ENCODE measurements around the gene FAM3A. TPM values are rescaled to one million over a fixed set of nuclear protein-coding genes. Genes with fewer than 3 reads are reported as not detected.

Gene FAM3A
- total RNA-seq, 4 donors from 2014 or later, result 30.5 to 50.8 (median 40.9) TPM

DNA sequence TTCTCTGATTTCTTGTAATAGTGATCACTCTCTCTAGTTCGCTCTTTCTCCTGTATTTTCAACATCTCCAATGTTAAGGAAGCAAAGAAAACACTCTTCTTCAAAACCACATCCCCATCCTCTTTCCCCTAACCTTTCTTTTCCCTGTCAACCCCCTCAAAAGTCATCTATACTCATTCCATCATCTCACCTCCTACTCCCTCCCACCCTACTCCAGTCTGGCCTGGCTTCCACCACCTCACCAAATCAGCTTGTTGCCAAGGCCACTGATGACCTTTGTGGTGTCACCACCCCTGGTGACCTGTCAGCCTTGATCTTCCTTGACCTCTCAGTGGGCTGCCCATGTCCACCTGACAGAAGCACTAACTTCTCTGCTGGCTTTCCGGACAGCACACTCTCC lies 2.3 kb downstream of the FAM3A start:
- intact Hi-C loops (cut with DNase I), result no loop called here
- no peaks in the 10 kb centered on the region for H3K9me3 ChIP-seq
- WGBS, 2 donors, result 68 to 92% methylated on average over 2 of the region's 2 CpGs
- H3K4me3 ChIP-seq, result no peak overlapping the region
- no peak for DNase-seq
- peaks cover 0 to 38% (median 0%) of the 10 kb centered on the region in 3 donors for H3K36me3 ChIP-seq
- H3K4me1 ChIP-seq, result peaks cover 4 to 28% (median 5%) of the 10 kb centered on the region in 3 donors
- TF ChIP-seq CTCF (IDR thresholded peaks at IDR 0.05) (no peak), POLR2A (IDR thresholded peaks at IDR 0.05) (no peak)
- no peak overlapping the region for H3K27ac ChIP-seq
- H3K27me3 ChIP-seq, result no peaks in the 10 kb centered on the region

DNA sequence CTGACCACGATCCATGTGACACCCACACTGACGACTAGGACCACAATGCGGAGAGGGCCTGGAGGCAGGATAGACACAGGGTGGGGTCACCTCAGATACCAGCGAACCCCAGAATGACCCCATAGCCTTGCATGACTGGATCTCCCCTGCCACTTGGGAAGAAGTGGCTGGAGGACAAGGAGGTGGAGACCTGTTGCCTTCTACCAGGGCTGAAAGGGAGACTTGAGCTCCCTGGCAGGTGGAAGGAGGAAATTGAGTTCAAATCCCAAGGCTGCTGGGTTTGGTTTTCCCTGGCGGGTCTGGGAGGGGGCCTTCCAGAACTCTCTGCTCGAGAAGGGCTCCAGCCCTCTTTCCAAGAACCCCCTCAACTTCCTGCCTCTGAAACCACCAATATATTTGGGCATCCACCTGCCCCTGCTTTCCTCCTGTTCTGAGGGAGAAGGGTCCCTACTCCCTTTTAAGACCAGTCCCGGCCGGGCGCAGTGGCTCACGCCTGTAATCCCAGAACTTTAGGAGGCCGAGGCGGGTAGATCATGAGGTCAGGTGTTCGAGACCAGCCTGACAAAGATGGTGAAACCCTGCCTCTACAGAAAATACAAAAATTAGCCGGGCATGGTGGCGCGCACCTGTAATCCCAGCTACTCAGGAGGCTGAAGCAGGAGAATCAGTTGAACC lies 3.0 kb downstream of the FAM3A start:
- Histone ChIP-seq H3K27me3 (no peaks in the 10 kb centered on the region), H3K36me3 (peaks cover 0 to 45% (median 0%) of the 10 kb centered on the region in 3 donors), H3K27ac (no peak overlapping the region), H3K9me3 (no peaks in the 10 kb centered on the region), H3K4me3 (no peak overlapping the region), H3K4me1 (peaks cover 4 to 28% (median 5%) of the 10 kb centered on the region in 3 donors)
- WGBS, 2 donors, result 80 to 92% methylated on average over 1 to 9 of the region's 16 CpGs
- DNase-seq, result no peak
- intact Hi-C loops (cut with DNase I), result no loop called here
- no peak for TF ChIP-seq POLR2A (IDR thresholded peaks at IDR 0.05)
- no peak for TF ChIP-seq CTCF (IDR thresholded peaks at IDR 0.05)

DNA sequence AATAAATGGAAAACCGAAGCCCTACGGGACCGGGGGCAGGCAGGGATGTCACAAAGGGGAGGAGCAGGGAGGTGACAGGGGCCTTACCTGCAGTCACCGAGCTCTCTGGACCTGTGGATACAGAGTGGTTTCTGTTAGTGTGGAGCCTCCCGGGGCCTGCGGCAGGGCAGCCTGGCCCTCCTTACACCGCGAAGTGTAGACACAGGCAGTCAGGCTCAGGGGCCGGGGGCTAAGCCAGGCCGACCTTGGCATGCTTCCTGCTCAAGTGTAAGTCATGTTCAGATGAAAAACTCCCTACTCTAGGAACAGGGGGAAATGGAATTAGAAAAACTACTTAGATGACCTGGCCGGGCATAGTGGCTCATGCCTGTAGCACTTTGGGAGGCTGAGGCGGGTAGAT lies 4.3 kb downstream of the FAM3A start:
- no peak overlapping the region for H3K4me3 ChIP-seq
- no peak overlapping the region for H3K27ac ChIP-seq
- peaks cover 0 to 16% (median 0%) of the 10 kb centered on the region in 3 donors for H3K4me1 ChIP-seq
- TF ChIP-seq POLR2A (IDR thresholded peaks at IDR 0.05), result no peak
- WGBS, 2 donors, result 94% methylated on average over 11 of the region's 12 CpGs; no CpG with 5 or more reads in 1 of the 2 donors
- H3K36me3 ChIP-seq, result peaks cover 0 to 57% (median 0%) of the 10 kb centered on the region in 3 donors
- no peak for DNase-seq
- H3K9me3 ChIP-seq, result no peaks in the 10 kb centered on the region
- H3K27me3 ChIP-seq, result no peaks in the 10 kb centered on the region
- intact Hi-C loops (cut with DNase I), result no loop called here

GRCh38 chrX:154509455-154509854 lies 6.6 kb downstream of the FAM3A start:
- Histone ChIP-seq H3K4me1 (peaks cover 0 to 3% (median 0%) of the 10 kb centered on the region in 3 donors), H3K9me3 (no peaks in the 10 kb centered on the region), H3K4me3 (no peak overlapping the region), H3K27ac (no peak overlapping the region), H3K36me3 (peaks cover 0 to 77% (median 0%) of the 10 kb centered on the region in 3 donors), H3K27me3 (no peaks in the 10 kb centered on the region)
- intact Hi-C loops (cut with DNase I), result no loop called here
- DNase-seq, result no peak
- WGBS, 2 donors, result 77 to 100% methylated on average over 1 to 5 of the region's 5 CpGs
- TF ChIP-seq POLR2A (IDR thresholded peaks at IDR 0.05) (no peak), CTCF (IDR thresholded peaks at IDR 0.05) (no peak)

DNA sequence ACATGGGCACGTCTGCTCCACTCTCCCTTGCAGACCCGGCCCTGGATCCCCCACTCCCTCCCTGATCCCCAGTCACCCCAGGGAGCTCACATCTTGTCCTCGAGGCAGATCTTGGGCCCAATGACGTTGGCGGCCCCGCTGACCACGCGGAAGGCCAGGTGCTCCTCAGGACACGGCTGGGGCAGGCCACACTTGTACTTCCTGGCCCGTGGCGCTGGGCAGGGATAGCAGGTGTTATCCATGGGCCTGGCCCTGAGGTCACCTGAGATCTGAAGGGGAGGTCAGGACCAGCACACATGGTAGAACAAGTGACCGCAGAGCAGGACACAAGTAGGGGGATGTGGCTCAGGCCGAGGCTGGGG lies 7.7 kb downstream of the FAM3A start:
- no peak overlapping the region for H3K27ac ChIP-seq
- intact Hi-C loops (cut with DNase I), result no loop called here
- no peak overlapping the region for H3K4me3 ChIP-seq
- DNase-seq, result no peak
- WGBS, 2 donors, result 69 to 94% methylated on average over 3 of the region's 13 CpGs
- no peaks in the 10 kb centered on the region for H3K27me3 ChIP-seq
- H3K4me1 ChIP-seq, result no peaks in the 10 kb centered on the region
- TF ChIP-seq POLR2A (IDR thresholded peaks at IDR 0.05), result no peak
- no peak for TF ChIP-seq CTCF (IDR thresholded peaks at IDR 0.05)
- no peaks in the 10 kb centered on the region for H3K9me3 ChIP-seq
- H3K36me3 ChIP-seq, result peaks cover 0 to 77% (median 0%) of the 10 kb centered on the region in 3 donors

All from esophagus squamous epithelium (tissue), 5 donors.